HCT116 (cell line): ENCODE measurements around the gene KIAA1586. TPM values are rescaled to one million over a fixed set of nuclear protein-coding genes. Genes with fewer than 3 reads are reported as not detected.
A peak's percentile ranks its signal among the peaks of the same experiment; 100 is the strongest.
"Not testable (repeated sequence)": the region's sequence is repeated elsewhere in the genome, so short reads cannot be mapped to it uniquely, and the experiment has no call there.

Experiments used
- ATAC-seq: fragments of 200-7000 bp; cut with Tn5 transposase; 2 replicates; pipeline ENCODE4 v1.9.1; 2020; ENCODE audit warnings: mild to moderate bottlenecking, moderate library complexity
- Bru-seq: library from RNA; stranded (reverse); fragments of 400-500 nt; gene quantifications from one replicate; lab custom pipeline; 2021; lab: Mats Ljungman, UMichigan
- BruChase-seq, 2 experiments: library from RNA; stranded (reverse); fragments of 400-500 nt; gene quantifications; one replicate each; lab custom pipeline; 2021; lab: Mats Ljungman, UMichigan
- BruUV-seq: library from RNA; stranded (reverse); fragments of 400-500 nt; replicated peaks from 2 replicates; lab custom pipeline; 2021; lab: Mats Ljungman, UMichigan
- CTCF ChIA-PET: fragments of 300-600 bp; sonication (Branson Sonifier 250); formaldehyde crosslinking; loops from one replicate; lab custom pipeline; 2021; ENCODE audit warnings: antibody characterized with exemption; lab: Charles Lee
- POLR2A ChIA-PET: fragments of 300-600, 350-600 bp; sonication (Branson Sonifier 250); formaldehyde crosslinking; loops from one replicate; lab custom pipeline; 2021; ENCODE audit warnings: antibody characterized with exemption; lab: Charles Lee
- RAD21 ChIA-PET, 2 experiments: fragments of 300-600 bp; sonication (Branson Sonifier 250); formaldehyde crosslinking; loops; one replicate each; lab custom pipeline; 2023; ENCODE audit warnings: low total read pairs in 2 of 2; ENCODE audit not compliant: uncharacterized antibody in 2 of 2, unreplicated experiment in 2 of 2, low non-redundant PET in 1 of 2; lab: Charles Lee
- DNase-seq: peaks from one replicate; pipeline ENCODE4 v3.0.0-alpha.2; 2010; ENCODE audit warnings: low read depth, low spot score
- H2AFZ ChIP-seq: fragments of 200-600 bp; shearing (Covaris generic), sonication (generic); 2 replicates; pipeline ENCODE4 v1.6.1; 2017; ENCODE audit warnings: low read depth, mixed run types, mixed read lengths, antibody characterized with exemption, low read length; ENCODE audit not compliant: poor library complexity, severe bottlenecking
- H3K27ac ChIP-seq: 2 replicates; pipeline ENCODE4 v1.5.1; 2012; ENCODE audit warnings: low read depth, low read length
- H3K27me3 ChIP-seq: fragments of 200-600 bp; sonication (generic); 2 replicates; pipeline ENCODE4 v1.6.1; 2016; ENCODE audit warnings: mixed run types, low read length, mixed read lengths; ENCODE audit not compliant: insufficient read depth
- H3K36me3 ChIP-seq, 2 experiments: fragments of 200-500 bp in 1 of 2; fragments of 200-600 bp in 1 of 2; sonication (Bioruptor generic) in 1 of 2; sonication (generic) in 1 of 2; 2 replicates each; pipeline versions ENCODE4 v1.5.1 to v1.6.1; 2014 to 2016; ENCODE audit warnings: low read length in 2 of 2, inconsistent platforms in 1 of 2, mixed read lengths in 1 of 2, mixed run types in 1 of 2; ENCODE audit not compliant: insufficient read depth in 2 of 2, control insufficient read depth in 1 of 2
- H3K4me1 ChIP-seq, 2 experiments: fragments of 200-600 bp in 1 of 2; sonication (generic) in 1 of 2; 2 replicates each; pipeline versions ENCODE4 v1.5.1 to v1.6.1; 2012 to 2017; ENCODE audit warnings: low read length in 2 of 2, inconsistent platforms in 1 of 2, mild to moderate bottlenecking in 1 of 2, mixed read lengths in 1 of 2, mixed run types in 1 of 2, moderate library complexity in 1 of 2; ENCODE audit not compliant: insufficient read depth in 2 of 2, control insufficient read depth in 1 of 2
- H3K4me2 ChIP-seq: fragments of 200-600 bp; sonication (generic); 2 replicates; pipeline ENCODE4 v1.6.1; 2017; ENCODE audit warnings: mixed run types, low read length, mixed read lengths
- H3K4me3 ChIP-seq, 2 experiments: fragments of 200-600 bp in 1 of 2; sonication (generic) in 1 of 2; replicated peaks in 1 of 2; 2 replicates each; pipeline ENCODE4 v1.5.1; 2011 to 2016; ENCODE audit warnings: low read length in 2 of 2, control low read depth in 1 of 2, low read depth in 1 of 2, mild to moderate bottlenecking in 1 of 2, mixed read lengths in 1 of 2, mixed run types in 1 of 2
- H3K79me2 ChIP-seq: fragments of 200-600 bp; sonication (generic); 2 replicates; pipeline ENCODE4 v1.6.1; 2017; ENCODE audit warnings: mild to moderate bottlenecking, mixed run types, low read length, moderate library complexity, mixed read lengths; ENCODE audit not compliant: insufficient read depth
- H3K9ac ChIP-seq: fragments of 200-600 bp; sonication (generic); 2 replicates; pipeline ENCODE4 v1.6.1; 2016; ENCODE audit warnings: low read length, mixed read lengths
- H3K9me2 ChIP-seq: fragments of 200-600 bp; sonication (generic), shearing (Covaris generic); 2 replicates; pipeline ENCODE4 v1.6.1; 2017; ENCODE audit warnings: mixed run types, mild to moderate bottlenecking, moderate library complexity; ENCODE audit not compliant: insufficient read depth
- H3K9me3 ChIP-seq, 2 experiments: fragments of 200-500 bp in 1 of 2; fragments of 200-600 bp in 1 of 2; sonication (Bioruptor generic) in 1 of 2; sonication (generic) in 1 of 2; 2 replicates each; pipeline ENCODE4 v1.6.1; 2014 to 2017; ENCODE audit warnings: low read length in 2 of 2, mixed read lengths in 2 of 2, inconsistent platforms in 1 of 2, low read depth in 1 of 2, mild to moderate bottlenecking in 1 of 2, mixed run types in 1 of 2, moderate library complexity in 1 of 2; ENCODE audit not compliant: control insufficient read depth in 1 of 2, insufficient read depth in 1 of 2
- H4K20me1 ChIP-seq: fragments of 200-600 bp; sonication (generic), shearing (Covaris generic); 2 replicates; pipeline ENCODE4 v1.6.1; 2017; ENCODE audit warnings: mixed run types, mild to moderate bottlenecking, moderate library complexity; ENCODE audit not compliant: insufficient read depth
- CBX3 ChIP-seq: IDR thresholded peaks from 2 replicates; pipeline ENCODE4 v1.6.1; 2012; ENCODE audit warnings: low read depth
- EGR1 ChIP-seq: IDR thresholded peaks from 2 replicates; pipeline ENCODE4 v1.6.1; 2012; ENCODE audit warnings: low read depth
- ELF1 ChIP-seq: IDR thresholded peaks from 2 replicates; pipeline ENCODE4 v1.6.1; 2012; ENCODE audit warnings: low read depth, borderline replicate concordance
- POLR2A ChIP-seq: IDR thresholded peaks from 2 replicates; pipeline ENCODE4 v1.7.0; 2011; ENCODE audit warnings: borderline replicate concordance; ENCODE audit not compliant: insufficient read depth, insufficient read length; ENCODE audit errors: extremely low read depth
- POLR2AphosphoS5 ChIP-seq: IDR thresholded peaks from 2 replicates; pipeline ENCODE4 v1.6.1; 2011; ENCODE audit warnings: mild to moderate bottlenecking, low read depth, low read length, moderate library complexity
- SIN3A ChIP-seq: IDR thresholded peaks from 2 replicates; pipeline ENCODE4 v1.6.1; 2012; ENCODE audit warnings: low read depth
- SP1 ChIP-seq: IDR thresholded peaks from 2 replicates; pipeline ENCODE4 v1.6.1; 2012; ENCODE audit warnings: low read depth
- TCF7L2 ChIP-seq: IDR thresholded peaks from 2 replicates; pipeline ENCODE4 v1.7.0; 2011; ENCODE audit warnings: borderline replicate concordance, inconsistent platforms; ENCODE audit not compliant: insufficient read depth, insufficient read length; ENCODE audit errors: extremely low read depth
- YY1 ChIP-seq: IDR thresholded peaks from 2 replicates; pipeline ENCODE4 v1.6.1; 2011; ENCODE audit warnings: low read length, low read depth, moderate library complexity, mild to moderate bottlenecking; ENCODE audit not compliant: insufficient replicate concordance; ENCODE audit errors: extremely low read depth
- ZBTB33 ChIP-seq: IDR thresholded peaks from 2 replicates; pipeline ENCODE4 v1.6.1; 2011; ENCODE audit warnings: mild to moderate bottlenecking, low read length, moderate library complexity; ENCODE audit not compliant: insufficient replicate concordance; ENCODE audit errors: extremely low read depth
- ZFX ChIP-seq: fragments of 450-650 bp; IDR thresholded peaks from 2 replicates; pipeline ENCODE4 v1.6.1; 2017
- intact Hi-C: fragments of 100-400 bp; cut with micrococcal nuclease; formaldehyde crosslinking; loops from 2 replicates; pipeline ENCODE4 v1.10.0; 2022
- long read RNA-seq: library from polyadenylated mRNA; unstranded; transcript quantifications from one replicate; pipeline ENCODE4 v2.0.0, GENCODE V29; 2021; ENCODE audit not compliant: unreplicated experiment
- polyA plus RNA-seq: library from polyadenylated mRNA; unstranded; fragments of >200 nt; gene quantifications from 2 replicates; pipeline ENCODE4 v1.2.1, GENCODE V29; 2012; ENCODE audit warnings: missing spikeins
- total RNA-seq: library from RNA; stranded (reverse); gene quantifications from one replicate; pipeline ENCODE4 v1.2.1, GENCODE V29; 2021; ENCODE audit not compliant: unreplicated experiment
- TF ChIP-seq, protein P1 (sequence below): IDR thresholded peaks from 2 replicates; pipeline ENCODE4 v1.6.1; 2012

Gene KIAA1586
- 12.7 TPM for total RNA-seq
- polyA plus RNA-seq = 1.3 and 2.4 TPM in 2 replicates
- percentile 89 among the genes with signal in this experiment for Bru-seq, nascent RNA
- BruChase-seq, experiment 1, labeled RNA remaining after a 6-hour chase = percentile 76 among the genes with signal in this experiment
- percentile 91 among the genes with signal in this experiment for BruChase-seq, experiment 2, labeled RNA remaining after a 2-hour chase
- long read RNA-seq, transcript KIAA1586-201 (4 exons, 2,933 nt) = major isoform, 19 of 25 reads
- long read RNA-seq, partial matches to known transcripts = 1 of 25 reads
- long read RNA-seq, other reads (novel, unspliced or antisense) = 3 of 25 reads

GRCh38 chr6:57046332-57047256 is at the start of gene KIAA1586:
TSS of gene KIAA1586 (plus strand) at chr6:57046693. CDS start at chr6:57046756, 63 bp downstream.
- TF ChIP-seq ZBTB33 (peak; percentile 44), EGR1 (0 out of 2 replicates have a peak, but pooled peaks have one; percentile 47), SP1 (peak; percentile 59), ZFX (peak; percentile 53), POLR2A (peak; percentile 39), YY1 (peak; percentile 72), CBX3 (0 out of 2 replicates have a peak, but pooled peaks have one; percentile 68), SIN3A (peak; percentile 87), POLR2AphosphoS5 (peak; percentile 69), TCF7L2 (peak; percentile 71), ELF1 (peak; percentile 46; the same call in 1 of the 2 replicates)
- TF ChIP-seq, protein P1, sequence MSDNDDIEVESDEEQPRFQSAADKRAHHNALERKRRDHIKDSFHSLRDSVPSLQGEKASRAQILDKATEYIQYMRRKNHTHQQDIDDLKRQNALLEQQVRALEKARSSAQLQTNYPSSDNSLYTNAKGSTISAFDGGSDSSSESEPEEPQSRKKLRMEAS = peak; percentile 76
- ATAC-seq = peak; percentile 98

More at GRCh38 chr6:57046332-57047256, at the start of gene KIAA1586:
- Histone ChIP-seq H3K79me2 (peaks cover 37% of the 10 kb centered on the region), H3K36me3 (peaks cover 9 to 20% of the 10 kb centered on the region in 2 experiments), H3K4me2 (peak within 1 kb of the TSS; percentile 73), H3K9ac (peak within 1 kb of the TSS; percentile 50), H3K4me3 (peak within 1 kb of the TSS; percentile 50 to 59), H2AFZ (peak within 1 kb of the TSS; percentile 86), H3K27ac (peak within 1 kb of the TSS; percentile 30)
- H4K20me1 ChIP-seq, BruUV-seq, H3K4me1 ChIP-seq, H3K9me2 ChIP-seq, intact Hi-C loops, H3K27me3 ChIP-seq, H3K9me3 ChIP-seq: not testable (repeated sequence)
- ChIA-PET RAD21 (interaction anchor here in 1 of 2 experiments (0.6 kb wide), 1 partner anchor 283 kb away, joined by 5 read pairs; no protein-coding TSS in a partner anchor), CTCF (interaction anchor here (1.2 kb wide), 1 partner anchor 10 kb away, joined by 4 read pairs; no protein-coding TSS in a partner anchor), POLR2A (interaction anchor here (0.8 kb wide), 1 partner anchor 10 kb away, joined by 3 read pairs; no protein-coding TSS in a partner anchor)
- peak; percentile 75 for DNase-seq
